ENCODE results near the gene MIA.
"Not testable (repeated sequence)": the region's sequence is repeated elsewhere in the genome, so short reads cannot be mapped to it uniquely, and the experiment has no call there.

The MIA gene

GRCh38 chr19:40809358-40810086 is 34.2 kb downstream of the MIA start (continued):
- TF ChIP-seq ZSCAN4 (tag by site-specific recombination; IDR thresholded peaks at IDR 0.05) (no peak), ZNF155 (tag by site-specific recombination; IDR thresholded peaks at IDR 0.05) (no peak)

- Histone ChIP-seq H3K27ac (ENCODE audit: extremely low read depth, low read depth, low read length) (no peak overlapping the region), H3K36me3 (ENCODE audit: control insufficient read depth in 2 of 2, insufficient read depth in 1 of 2, low read length in 2 of 2) (peaks cover 20 to 37% of the 10 kb centered on the region in 2 experiments), H3K9me3 (ENCODE audit: control insufficient read depth, insufficient read depth, low read depth, low read length) (no peaks in the 10 kb centered on the region), H3K4me1 (ENCODE audit: control insufficient read depth, insufficient read depth, low read length) (peaks cover 33% of the 10 kb centered on the region), H3K4me3 (ENCODE audit: low read depth, low read length) (no peak overlapping the region)
- TF ChIP-seq ZNF266 (tag by site-specific recombination; IDR thresholded peaks at IDR 0.05; ENCODE audit: low read depth), result no peak
- 0 out of 2 replicates have a peak, but pooled peaks have one; percentile 37 for TF ChIP-seq ZNF24 (tag by site-specific recombination; IDR thresholded peaks at IDR 0.05)
- CTCF ChIA-PET, result interaction anchor here (0.9 to 1.2 kb wide), 2 partner anchors 9 to 32 kb away, joined by 3 to 4 read pairs; partner anchors contain the start of gene RAB4B
- POLR2A ChIA-PET, result no interaction called here
Observed at GRCh38 chr19:40810160-40810559, 34.8 kb downstream of the MIA start.

GRCh38 chr19:40810649-40811408 is 35.5 kb downstream of the MIA start:
- POLR2A ChIA-PET, result interaction anchor here (1.2 to 1.4 kb wide), 2 partner anchors 34 to 60 kb away, joined by 3 to 5 read pairs; partner anchors contain the start of gene ACTMAP
- peak; percentile 43; the same call in 1 of the 2 replicates for TF ChIP-seq KLF9 (tag by site-specific recombination; IDR thresholded peaks at IDR 0.05; ENCODE audit: low read depth)
- peak; percentile 68 for TF ChIP-seq SP2 (tag by site-specific recombination; IDR thresholded peaks at IDR 0.05)
- TF ChIP-seq KLF8 (tag by site-specific recombination; IDR thresholded peaks at IDR 0.05), result peak; percentile 47; the same call in 1 of the 2 replicates
- peak; percentile 86 for TF ChIP-seq PRDM10 (tag by site-specific recombination; IDR thresholded peaks at IDR 0.05)
- peak; percentile 24 for TF ChIP-seq ZBTB26 (tag by site-specific recombination; optimal IDR thresholded peaks at IDR 0.05)
- TF ChIP-seq SP3 (tag by site-specific recombination; IDR thresholded peaks at IDR 0.05), result peak; percentile 19; the same call in 1 of the 2 replicates
- Histone ChIP-seq H3K36me3 (ENCODE audit: control insufficient read depth in 2 of 2, insufficient read depth in 1 of 2, low read length in 2 of 2) (peaks cover 20 to 31% of the 10 kb centered on the region in 2 experiments), H3K4me1 (ENCODE audit: control insufficient read depth, insufficient read depth, low read length) (peaks cover 27% of the 10 kb centered on the region), H3K27ac (ENCODE audit: extremely low read depth, low read depth, low read length) (0 out of 2 replicates have a peak overlapping the region, but pooled peaks have one; percentile 37), H3K4me3 (ENCODE audit: low read depth, low read length) (peak overlapping the region; percentile 30)
- CTCF ChIA-PET, result interaction anchor here (1.1 kb wide), 1 partner anchor 9 kb away, joined by 5 read pairs; no protein-coding TSS in a partner anchor
- H3K9me3 ChIP-seq (ENCODE audit: control insufficient read depth, insufficient read depth, low read depth, low read length), result not testable (repeated sequence)
